HCT116 (cell line): Measurements from ENCODE around the gene FER. TPM values are rescaled to one million over a fixed set of nuclear protein-coding genes. Genes with fewer than 3 reads are reported as not detected.

ENCODE experiments used
- ATAC-seq: fragments of 200-7000 bp; cut with Tn5 transposase; 2 replicates; pipeline ENCODE4 v1.9.1; 2020; ENCODE audit warnings: mild to moderate bottlenecking, moderate library complexity
- BruUV-seq: library from RNA; stranded (reverse); fragments of 400-500 nt; replicated peaks from 2 replicates; lab custom pipeline; 2021; lab: Mats Ljungman, UMichigan
- CTCF ChIA-PET: fragments of 300-600 bp; sonication (Branson Sonifier 250); formaldehyde crosslinking; loops from one replicate; lab custom pipeline; 2021; ENCODE audit warnings: antibody characterized with exemption; lab: Charles Lee
- POLR2A ChIA-PET: fragments of 300-600, 350-600 bp; sonication (Branson Sonifier 250); formaldehyde crosslinking; loops from one replicate; lab custom pipeline; 2021; ENCODE audit warnings: antibody characterized with exemption; lab: Charles Lee
- RAD21 ChIA-PET, 2 experiments: fragments of 300-600 bp; sonication (Branson Sonifier 250); formaldehyde crosslinking; loops; one replicate each; lab custom pipeline; 2023; ENCODE audit warnings: low total read pairs in 2 of 2; ENCODE audit not compliant: uncharacterized antibody in 2 of 2, unreplicated experiment in 2 of 2, low non-redundant PET in 1 of 2; lab: Charles Lee
- DNase-seq: peaks from one replicate; pipeline ENCODE4 v3.0.0-alpha.2; 2010; ENCODE audit warnings: low read depth, low spot score
- H2AFZ ChIP-seq: fragments of 200-600 bp; shearing (Covaris generic), sonication (generic); 2 replicates; pipeline ENCODE4 v1.6.1; 2017; ENCODE audit warnings: low read depth, mixed run types, mixed read lengths, antibody characterized with exemption, low read length; ENCODE audit not compliant: poor library complexity, severe bottlenecking
- H3K27ac ChIP-seq: 2 replicates; pipeline ENCODE4 v1.5.1; 2012; ENCODE audit warnings: low read depth, low read length
- H3K27me3 ChIP-seq: fragments of 200-600 bp; sonication (generic); 2 replicates; pipeline ENCODE4 v1.6.1; 2016; ENCODE audit warnings: mixed run types, low read length, mixed read lengths; ENCODE audit not compliant: insufficient read depth
- H3K36me3 ChIP-seq, 2 experiments: fragments of 200-500 bp in 1 of 2; fragments of 200-600 bp in 1 of 2; sonication (Bioruptor generic) in 1 of 2; sonication (generic) in 1 of 2; 2 replicates each; pipeline versions ENCODE4 v1.5.1 to v1.6.1; 2014 to 2016; ENCODE audit warnings: low read length in 2 of 2, inconsistent platforms in 1 of 2, mixed read lengths in 1 of 2, mixed run types in 1 of 2; ENCODE audit not compliant: insufficient read depth in 2 of 2, control insufficient read depth in 1 of 2
- H3K4me1 ChIP-seq, 2 experiments: fragments of 200-600 bp in 1 of 2; sonication (generic) in 1 of 2; 2 replicates each; pipeline versions ENCODE4 v1.5.1 to v1.6.1; 2012 to 2017; ENCODE audit warnings: low read length in 2 of 2, inconsistent platforms in 1 of 2, mild to moderate bottlenecking in 1 of 2, mixed read lengths in 1 of 2, mixed run types in 1 of 2, moderate library complexity in 1 of 2; ENCODE audit not compliant: insufficient read depth in 2 of 2, control insufficient read depth in 1 of 2
- H3K4me2 ChIP-seq: fragments of 200-600 bp; sonication (generic); 2 replicates; pipeline ENCODE4 v1.6.1; 2017; ENCODE audit warnings: mixed run types, low read length, mixed read lengths
- H3K4me3 ChIP-seq, 2 experiments: fragments of 200-600 bp in 1 of 2; sonication (generic) in 1 of 2; replicated peaks in 1 of 2; 2 replicates each; pipeline ENCODE4 v1.5.1; 2011 to 2016; ENCODE audit warnings: low read length in 2 of 2, control low read depth in 1 of 2, low read depth in 1 of 2, mild to moderate bottlenecking in 1 of 2, mixed read lengths in 1 of 2, mixed run types in 1 of 2
- H3K79me2 ChIP-seq: fragments of 200-600 bp; sonication (generic); 2 replicates; pipeline ENCODE4 v1.6.1; 2017; ENCODE audit warnings: mild to moderate bottlenecking, mixed run types, low read length, moderate library complexity, mixed read lengths; ENCODE audit not compliant: insufficient read depth
- H3K9ac ChIP-seq: fragments of 200-600 bp; sonication (generic); 2 replicates; pipeline ENCODE4 v1.6.1; 2016; ENCODE audit warnings: low read length, mixed read lengths
- H3K9me2 ChIP-seq: fragments of 200-600 bp; sonication (generic), shearing (Covaris generic); 2 replicates; pipeline ENCODE4 v1.6.1; 2017; ENCODE audit warnings: mixed run types, mild to moderate bottlenecking, moderate library complexity; ENCODE audit not compliant: insufficient read depth
- H3K9me3 ChIP-seq, 2 experiments: fragments of 200-500 bp in 1 of 2; fragments of 200-600 bp in 1 of 2; sonication (Bioruptor generic) in 1 of 2; sonication (generic) in 1 of 2; 2 replicates each; pipeline ENCODE4 v1.6.1; 2014 to 2017; ENCODE audit warnings: low read length in 2 of 2, mixed read lengths in 2 of 2, inconsistent platforms in 1 of 2, low read depth in 1 of 2, mild to moderate bottlenecking in 1 of 2, mixed run types in 1 of 2, moderate library complexity in 1 of 2; ENCODE audit not compliant: control insufficient read depth in 1 of 2, insufficient read depth in 1 of 2
- H4K20me1 ChIP-seq: fragments of 200-600 bp; sonication (generic), shearing (Covaris generic); 2 replicates; pipeline ENCODE4 v1.6.1; 2017; ENCODE audit warnings: mixed run types, mild to moderate bottlenecking, moderate library complexity; ENCODE audit not compliant: insufficient read depth
- CBX3 ChIP-seq: IDR thresholded peaks from 2 replicates; pipeline ENCODE4 v1.6.1; 2012; ENCODE audit warnings: low read depth
- CEBPB ChIP-seq: IDR thresholded peaks from 2 replicates; pipeline ENCODE4 v1.6.1; 2012; ENCODE audit warnings: low read depth
- CTCF ChIP-seq, 3 experiments: fragments of 200-600 bp in 1 of 3; sonication (generic) in 1 of 3; IDR thresholded peaks in 2 of 3; conservative IDR thresholded peaks in 1 of 3; 2 replicates each; pipeline ENCODE4 v1.5.1; 2012 to 2017; ENCODE audit warnings: low read depth in 2 of 3, low read length in 2 of 3, antibody characterized with exemption in 1 of 3, borderline replicate concordance in 1 of 3, control low read depth in 1 of 3, mild to moderate bottlenecking in 1 of 3, mixed read lengths in 1 of 3, mixed run types in 1 of 3, moderate library complexity in 1 of 3; ENCODE audit not compliant: insufficient read depth in 1 of 3
- EGR1 ChIP-seq: IDR thresholded peaks from 2 replicates; pipeline ENCODE4 v1.6.1; 2012; ENCODE audit warnings: low read depth
- EZH2 ChIP-seq: fragments of 200-600 bp; sonication (generic); IDR thresholded peaks from 2 replicates; pipeline ENCODE4 v1.6.1; 2017; ENCODE audit warnings: antibody characterized with exemption, mixed run types
- JUND ChIP-seq: IDR thresholded peaks from 2 replicates; pipeline ENCODE4 v1.6.1; 2012
- MAX ChIP-seq: IDR thresholded peaks from 2 replicates; pipeline ENCODE4 v1.6.1; 2012
- POLR2AphosphoS5 ChIP-seq: IDR thresholded peaks from 2 replicates; pipeline ENCODE4 v1.6.1; 2011; ENCODE audit warnings: mild to moderate bottlenecking, low read depth, low read length, moderate library complexity
- RAD21 ChIP-seq: IDR thresholded peaks from 2 replicates; pipeline ENCODE4 v1.6.1; 2012; ENCODE audit warnings: low read depth, mild to moderate bottlenecking
- SRF ChIP-seq: IDR thresholded peaks from 2 replicates; pipeline ENCODE4 v1.6.1; 2012; ENCODE audit warnings: low read depth
- TCF7L2 ChIP-seq: IDR thresholded peaks from 2 replicates; pipeline ENCODE4 v1.7.0; 2011; ENCODE audit warnings: borderline replicate concordance, inconsistent platforms; ENCODE audit not compliant: insufficient read depth, insufficient read length; ENCODE audit errors: extremely low read depth
- YY1 ChIP-seq: IDR thresholded peaks from 2 replicates; pipeline ENCODE4 v1.6.1; 2011; ENCODE audit warnings: low read length, low read depth, moderate library complexity, mild to moderate bottlenecking; ENCODE audit not compliant: insufficient replicate concordance; ENCODE audit errors: extremely low read depth
- ZBTB33 ChIP-seq: IDR thresholded peaks from 2 replicates; pipeline ENCODE4 v1.6.1; 2011; ENCODE audit warnings: mild to moderate bottlenecking, low read length, moderate library complexity; ENCODE audit not compliant: insufficient replicate concordance; ENCODE audit errors: extremely low read depth
- intact Hi-C: fragments of 100-400 bp; cut with micrococcal nuclease; formaldehyde crosslinking; loops from 2 replicates; pipeline ENCODE4 v1.10.0; 2022
- total RNA-seq: library from RNA; stranded (reverse); gene quantifications from one replicate; pipeline ENCODE4 v1.2.1, GENCODE V29; 2021; ENCODE audit not compliant: unreplicated experiment

FER gene
- total RNA-seq, 1 experiment from 2014 or later = 32.0 TPM

GRCh38 chr5:108998216-108998615 is 250.5 kb downstream of the FER start:
- H3K36me3 ChIP-seq = no peaks in the 10 kb centered on the region
- ChIA-PET CTCF (no interaction called here), RAD21 (no interaction called here), POLR2A (no interaction called here)
- H3K9me3 ChIP-seq = no peaks in the 10 kb centered on the region
- H3K9me2 ChIP-seq = no peaks in the 10 kb centered on the region
- no peaks in the 10 kb centered on the region for H3K27me3 ChIP-seq
- ATAC-seq (no peak), DNase-seq (no peak)
- no peak overlapping the region for H2AFZ ChIP-seq
- no peak for TF ChIP-seq EZH2
- no peak for TF ChIP-seq CEBPB
- no peak for TF ChIP-seq RAD21
- no peak for TF ChIP-seq EGR1
- TF ChIP-seq POLR2AphosphoS5 = no peak
- TF ChIP-seq CTCF (IDR thresholded peaks at IDR 0.05 in 2 of 3, conservative IDR thresholded peaks at IDR 0.05 in 1 of 3; ENCODE audit: borderline replicate concordance in 1 of 3, insufficient read depth in 1 of 3, low read depth in 2 of 3, low read length in 2 of 3) = no peak
- no peaks in the 10 kb centered on the region for H3K4me1 ChIP-seq
- H3K4me2 ChIP-seq = no peak overlapping the region
- no TSS peak for BruUV-seq
- no peaks in the 10 kb centered on the region for H3K79me2 ChIP-seq
- H3K9ac ChIP-seq = no peak overlapping the region
- intact Hi-C loops = no loop called here
- H3K27ac ChIP-seq = no peak overlapping the region
- no peaks in the 10 kb centered on the region for H4K20me1 ChIP-seq
- H3K4me3 ChIP-seq = no peak overlapping the region

GRCh38 chr5:109003928-109004327 is 256.2 kb downstream of the FER start:
- no peak for ATAC-seq
- BruUV-seq = no TSS peak

More at GRCh38 chr5:109003928-109004327, 256.2 kb downstream of the FER start:
- no peak overlapping the region for H2AFZ ChIP-seq
- H3K27me3 ChIP-seq = no peaks in the 10 kb centered on the region
- no peaks in the 10 kb centered on the region for H3K36me3 ChIP-seq
- no peak overlapping the region for H3K27ac ChIP-seq
- no peak overlapping the region for H3K4me3 ChIP-seq
- no peaks in the 10 kb centered on the region for H3K9me2 ChIP-seq
- ChIA-PET CTCF (no interaction called here), POLR2A (no interaction called here), RAD21 (no interaction called here)
- no peaks in the 10 kb centered on the region for H3K4me1 ChIP-seq
- H3K79me2 ChIP-seq = no peaks in the 10 kb centered on the region
- H3K4me2 ChIP-seq = no peak overlapping the region
- no peak for DNase-seq
- no peaks in the 10 kb centered on the region for H3K9me3 ChIP-seq
- intact Hi-C loops = no loop called here
- TF ChIP-seq JUND (no peak), TCF7L2 (no peak), ZBTB33 (no peak), CBX3 (no peak), MAX (no peak), YY1 (no peak), EZH2 (no peak), RAD21 (no peak), SRF (no peak)
- H3K9ac ChIP-seq = no peak overlapping the region
- no peaks in the 10 kb centered on the region for H4K20me1 ChIP-seq
